Measurements from ENCODE around the gene GALNT9. TPM values are rescaled to one million over a fixed set of nuclear protein-coding genes. Genes with fewer than 3 reads are reported as not detected.

The GALNT9 gene
- total and polyA plus RNA-seq, 2 donors, result 0.91 to 1.5 TPM

GRCh38 chr12:132239796-132240668 lies 89.4 kb downstream of the GALNT9 start:
- Histone ChIP-seq H3K4me3 (ENCODE audit: low read length in 2 of 2) (no peak overlapping the region), H3K27me3 (ENCODE audit: control insufficient read depth in 2 of 2, insufficient read depth in 1 of 2, low read length in 1 of 2) (no peaks in the 10 kb centered on the region), H3K36me3 (ENCODE audit: control insufficient read depth in 2 of 2, insufficient read depth in 2 of 2, low read length in 1 of 2) (no peaks in the 10 kb centered on the region), H3K27ac (ENCODE audit: low read depth in 1 of 2, low read length in 1 of 2) (no peak overlapping the region), H3K4me1 (ENCODE audit: control insufficient read depth in 2 of 2, insufficient read depth in 2 of 2, low read length in 2 of 2) (no peaks in the 10 kb centered on the region), H3K9me3 (ENCODE audit: control insufficient read depth in 2 of 2, insufficient read depth in 1 of 2, low read length in 1 of 2) (peaks cover 0 to 18% of the 10 kb centered on the region in 2 donors)
- 91% methylated on average over 32 of the region's 32 CpGs for WGBS
- DNase-seq (ENCODE audit: low read depth in 6 of 9, low spot score in 9 of 9), result no peak

GRCh38 chr12:132239392-132239791 lies 90.0 kb downstream of the GALNT9 start:
- no peak for DNase-seq (ENCODE audit: low read depth in 6 of 9, low spot score in 9 of 9)
- Histone ChIP-seq H3K4me1 (ENCODE audit: control insufficient read depth in 2 of 2, insufficient read depth in 2 of 2, low read length in 2 of 2) (no peaks in the 10 kb centered on the region), H3K9me3 (ENCODE audit: control insufficient read depth in 2 of 2, insufficient read depth in 1 of 2, low read length in 1 of 2) (peaks cover 0 to 18% of the 10 kb centered on the region in 2 donors)

GRCh38 chr12:132238884-132239283 lies 90.5 kb downstream of the GALNT9 start:
- Histone ChIP-seq H3K4me1 (ENCODE audit: control insufficient read depth in 2 of 2, insufficient read depth in 2 of 2, low read length in 2 of 2) (no peaks in the 10 kb centered on the region), H3K4me3 (ENCODE audit: low read length in 2 of 2) (no peak overlapping the region), H3K9me3 (ENCODE audit: control insufficient read depth in 2 of 2, insufficient read depth in 1 of 2, low read length in 1 of 2) (peaks cover 0 to 18% of the 10 kb centered on the region in 2 donors), H3K36me3 (ENCODE audit: control insufficient read depth in 2 of 2, insufficient read depth in 2 of 2, low read length in 1 of 2) (no peaks in the 10 kb centered on the region), H3K27ac (ENCODE audit: low read depth in 1 of 2, low read length in 1 of 2) (no peak overlapping the region), H3K27me3 (ENCODE audit: control insufficient read depth in 2 of 2, insufficient read depth in 1 of 2, low read length in 1 of 2) (no peaks in the 10 kb centered on the region)
- WGBS, result 92% methylated on average over 5 of the region's 5 CpGs
- DNase-seq (ENCODE audit: low read depth in 6 of 9, low spot score in 9 of 9), result no peak

More at GRCh38 chr12:132239392-132239791, 90.0 kb downstream of the GALNT9 start:
- Histone ChIP-seq H3K4me3 (ENCODE audit: low read length in 2 of 2) (no peak overlapping the region), H3K27ac (ENCODE audit: low read depth in 1 of 2, low read length in 1 of 2) (no peak overlapping the region), H3K36me3 (ENCODE audit: control insufficient read depth in 2 of 2, insufficient read depth in 2 of 2, low read length in 1 of 2) (no peaks in the 10 kb centered on the region), H3K27me3 (ENCODE audit: control insufficient read depth in 2 of 2, insufficient read depth in 1 of 2, low read length in 1 of 2) (no peaks in the 10 kb centered on the region)

- Histone ChIP-seq H3K4me1 (ENCODE audit: control insufficient read depth in 2 of 2, insufficient read depth in 2 of 2, low read length in 2 of 2) (no peaks in the 10 kb centered on the region), H3K9me3 (ENCODE audit: control insufficient read depth in 2 of 2, insufficient read depth in 1 of 2, low read length in 1 of 2) (peaks cover 0 to 18% of the 10 kb centered on the region in 2 donors), H3K4me3 (ENCODE audit: low read length in 2 of 2) (no peak overlapping the region), H3K27ac (ENCODE audit: low read depth in 1 of 2, low read length in 1 of 2) (no peak overlapping the region), H3K36me3 (ENCODE audit: control insufficient read depth in 2 of 2, insufficient read depth in 2 of 2, low read length in 1 of 2) (no peaks in the 10 kb centered on the region), H3K27me3 (ENCODE audit: control insufficient read depth in 2 of 2, insufficient read depth in 1 of 2, low read length in 1 of 2) (no peaks in the 10 kb centered on the region)
- DNase-seq (ENCODE audit: low read depth in 6 of 9, low spot score in 9 of 9), result no peak
- 91% methylated on average over 9 of the region's 9 CpGs for WGBS
These were observed 90.9 kb downstream of the GALNT9 start for GRCh38 chr12:132238488-132238854.

GRCh38 chr12:132237772-132238487 lies 91.5 kb downstream of the GALNT9 start:
- Histone ChIP-seq H3K9me3 (ENCODE audit: control insufficient read depth in 2 of 2, insufficient read depth in 1 of 2, low read length in 1 of 2) (peaks cover 0 to 15% of the 10 kb centered on the region in 2 donors), H3K27me3 (ENCODE audit: control insufficient read depth in 2 of 2, insufficient read depth in 1 of 2, low read length in 1 of 2) (no peaks in the 10 kb centered on the region), H3K36me3 (ENCODE audit: control insufficient read depth in 2 of 2, insufficient read depth in 2 of 2, low read length in 1 of 2) (no peaks in the 10 kb centered on the region), H3K4me1 (ENCODE audit: control insufficient read depth in 2 of 2, insufficient read depth in 2 of 2, low read length in 2 of 2) (no peaks in the 10 kb centered on the region), H3K27ac (ENCODE audit: low read depth in 1 of 2, low read length in 1 of 2) (no peak overlapping the region), H3K4me3 (ENCODE audit: low read length in 2 of 2) (no peak overlapping the region)
- 83% methylated on average over 33 of the region's 33 CpGs for WGBS
- DNase-seq (ENCODE audit: low read depth in 6 of 9, low spot score in 9 of 9), result no peak

GRCh38 chr12:132236930-132237771 lies 92.2 kb downstream of the GALNT9 start:
- WGBS, result 94% methylated on average over 14 of the region's 14 CpGs
- H3K9me3 ChIP-seq (ENCODE audit: control insufficient read depth in 2 of 2, insufficient read depth in 1 of 2, low read length in 1 of 2), result peaks cover 0 to 15% of the 10 kb centered on the region in 2 donors
- DNase-seq (ENCODE audit: low read depth in 6 of 9, low spot score in 9 of 9), result no peak

GRCh38 chr12:132236129-132236929 lies 93.1 kb downstream of the GALNT9 start:
- Histone ChIP-seq H3K9me3 (ENCODE audit: control insufficient read depth in 2 of 2, insufficient read depth in 1 of 2, low read length in 1 of 2) (peaks cover 0 to 15% of the 10 kb centered on the region in 2 donors), H3K27ac (ENCODE audit: low read depth in 1 of 2, low read length in 1 of 2) (no peak overlapping the region), H3K27me3 (ENCODE audit: control insufficient read depth in 2 of 2, insufficient read depth in 1 of 2, low read length in 1 of 2) (no peaks in the 10 kb centered on the region), H3K36me3 (ENCODE audit: control insufficient read depth in 2 of 2, insufficient read depth in 2 of 2, low read length in 1 of 2) (no peaks in the 10 kb centered on the region), H3K4me3 (ENCODE audit: low read length in 2 of 2) (no peak overlapping the region), H3K4me1 (ENCODE audit: control insufficient read depth in 2 of 2, insufficient read depth in 2 of 2, low read length in 2 of 2) (no peaks in the 10 kb centered on the region)
- no peak for DNase-seq (ENCODE audit: low read depth in 6 of 9, low spot score in 9 of 9)
- WGBS, result 85% methylated on average over 31 of the region's 31 CpGs

More at GRCh38 chr12:132236930-132237771, 92.2 kb downstream of the GALNT9 start:
- no peak overlapping the region for H3K27ac ChIP-seq (ENCODE audit: low read depth in 1 of 2, low read length in 1 of 2)
- H3K4me1 ChIP-seq (ENCODE audit: control insufficient read depth in 2 of 2, insufficient read depth in 2 of 2, low read length in 2 of 2), result no peaks in the 10 kb centered on the region
- no peaks in the 10 kb centered on the region for H3K27me3 ChIP-seq (ENCODE audit: control insufficient read depth in 2 of 2, insufficient read depth in 1 of 2, low read length in 1 of 2)
- no peak overlapping the region for H3K4me3 ChIP-seq (ENCODE audit: low read length in 2 of 2)
- no peaks in the 10 kb centered on the region for H3K36me3 ChIP-seq (ENCODE audit: control insufficient read depth in 2 of 2, insufficient read depth in 2 of 2, low read length in 1 of 2)

- Histone ChIP-seq H3K9me3 (ENCODE audit: control insufficient read depth in 2 of 2, insufficient read depth in 1 of 2, low read length in 1 of 2) (peaks cover 0 to 19% of the 10 kb centered on the region in 2 donors), H3K27ac (ENCODE audit: low read depth in 1 of 2, low read length in 1 of 2) (no peak overlapping the region), H3K27me3 (ENCODE audit: control insufficient read depth in 2 of 2, insufficient read depth in 1 of 2, low read length in 1 of 2) (no peaks in the 10 kb centered on the region), H3K36me3 (ENCODE audit: control insufficient read depth in 2 of 2, insufficient read depth in 2 of 2, low read length in 1 of 2) (no peaks in the 10 kb centered on the region), H3K4me1 (ENCODE audit: control insufficient read depth in 2 of 2, insufficient read depth in 2 of 2, low read length in 2 of 2) (no peaks in the 10 kb centered on the region), H3K4me3 (ENCODE audit: low read length in 2 of 2) (no peak overlapping the region)
- 94% methylated on average over 24 of the region's 25 CpGs for WGBS
- DNase-seq (ENCODE audit: low read depth in 6 of 9, low spot score in 9 of 9), result no peak
These were observed 94.1 kb downstream of the GALNT9 start for GRCh38 chr12:132235116-132235820.
